HEK293T (cell line): ENCODE data around the gene ENOSF1.

Experiments used
- ARNT ChIP-seq: fragments of 450-650 bp; IDR thresholded peaks from 2 replicates; pipeline ENCODE4 v1.6.1; 2017; ENCODE audit warnings: mild to moderate bottlenecking
- BHLHE40 ChIP-seq: fragments of 450-650 bp; IDR thresholded peaks from 2 replicates; pipeline ENCODE4 v1.6.1; 2016; ENCODE audit warnings: mild to moderate bottlenecking, moderate library complexity, borderline replicate concordance
- CTBP1 ChIP-seq: fragments of 450-650 bp; IDR thresholded peaks from 2 replicates; pipeline ENCODE4 v1.6.1; 2016; ENCODE audit warnings: borderline replicate concordance
- ELF4 ChIP-seq: fragments of 450-650 bp; IDR thresholded peaks from 2 replicates; pipeline ENCODE4 v1.6.1; 2017; ENCODE audit warnings: antibody characterized with exemption
- FOXA1 ChIP-seq: fragments of 450-650 bp; IDR thresholded peaks from 2 replicates; pipeline ENCODE4 v1.6.1; 2016; ENCODE audit warnings: mild to moderate bottlenecking
- FOXK2 ChIP-seq: fragments of 450-650 bp; IDR thresholded peaks from 2 replicates; pipeline ENCODE4 v1.6.1; 2016; ENCODE audit warnings: mild to moderate bottlenecking
- FOXM1 ChIP-seq: fragments of 450-650 bp; IDR thresholded peaks from 2 replicates; pipeline ENCODE4 v1.6.1; 2017; ENCODE audit warnings: mild to moderate bottlenecking, borderline replicate concordance
- L3MBTL2 ChIP-seq: fragments of 450-650 bp; conservative IDR thresholded peaks from 2 replicates; pipeline ENCODE4 v1.6.1; 2016; ENCODE audit warnings: mild to moderate bottlenecking
- PKNOX1 ChIP-seq: fragments of 450-650 bp; IDR thresholded peaks from 2 replicates; pipeline ENCODE4 v1.6.1; 2016
- SP1 ChIP-seq: fragments of 450-650 bp; IDR thresholded peaks from 2 replicates; pipeline ENCODE4 v1.6.1; 2017
- SUZ12 ChIP-seq: fragments of 450-650 bp; IDR thresholded peaks from 2 replicates; pipeline ENCODE4 v1.6.1; 2016; ENCODE audit warnings: mild to moderate bottlenecking
- TARDBP ChIP-seq: fragments of 450-650 bp; IDR thresholded peaks from 2 replicates; pipeline ENCODE4 v1.6.1; 2016
- ZNF384 ChIP-seq: fragments of 450-650 bp; IDR thresholded peaks from 2 replicates; pipeline ENCODE4 v1.6.1; 2016

GRCh38 chr18:662197-662596, 50.2 kb downstream of the ENOSF1 start:
- no peak for TF ChIP-seq FOXM1
- TF ChIP-seq TARDBP, result no peak
- no peak for TF ChIP-seq L3MBTL2
- TF ChIP-seq SP1, result no peak
- no peak for TF ChIP-seq BHLHE40
- TF ChIP-seq ELF4, result no peak
- TF ChIP-seq FOXK2, result no peak
- no peak for TF ChIP-seq SUZ12
- no peak for TF ChIP-seq PKNOX1
- no peak for TF ChIP-seq ARNT
- no peak for TF ChIP-seq ZNF384
- TF ChIP-seq FOXA1, result no peak
- no peak for TF ChIP-seq CTBP1
